Ureter (tissue), 1 donor: Measurements from ENCODE around the gene MRPS2. TPM values are rescaled to one million over a fixed set of nuclear protein-coding genes. Genes with fewer than 3 reads are reported as not detected.

Experiments used
- DNase-seq: peaks from one replicate; pipeline ENCODE4 v3.0.0-alpha.2; 2020; ENCODE audit warnings: low spot score
- total RNA-seq: library from RNA; stranded (reverse); gene quantifications from one replicate; pipeline ENCODE4 v1.2.4, GENCODE V29; 2023
- donor health status: DM: yes; HTN: yes; CAD: no.

The MRPS2 gene
- total RNA-seq, 1 donor from 2014 or later, result 34.5 TPM

DNA sequence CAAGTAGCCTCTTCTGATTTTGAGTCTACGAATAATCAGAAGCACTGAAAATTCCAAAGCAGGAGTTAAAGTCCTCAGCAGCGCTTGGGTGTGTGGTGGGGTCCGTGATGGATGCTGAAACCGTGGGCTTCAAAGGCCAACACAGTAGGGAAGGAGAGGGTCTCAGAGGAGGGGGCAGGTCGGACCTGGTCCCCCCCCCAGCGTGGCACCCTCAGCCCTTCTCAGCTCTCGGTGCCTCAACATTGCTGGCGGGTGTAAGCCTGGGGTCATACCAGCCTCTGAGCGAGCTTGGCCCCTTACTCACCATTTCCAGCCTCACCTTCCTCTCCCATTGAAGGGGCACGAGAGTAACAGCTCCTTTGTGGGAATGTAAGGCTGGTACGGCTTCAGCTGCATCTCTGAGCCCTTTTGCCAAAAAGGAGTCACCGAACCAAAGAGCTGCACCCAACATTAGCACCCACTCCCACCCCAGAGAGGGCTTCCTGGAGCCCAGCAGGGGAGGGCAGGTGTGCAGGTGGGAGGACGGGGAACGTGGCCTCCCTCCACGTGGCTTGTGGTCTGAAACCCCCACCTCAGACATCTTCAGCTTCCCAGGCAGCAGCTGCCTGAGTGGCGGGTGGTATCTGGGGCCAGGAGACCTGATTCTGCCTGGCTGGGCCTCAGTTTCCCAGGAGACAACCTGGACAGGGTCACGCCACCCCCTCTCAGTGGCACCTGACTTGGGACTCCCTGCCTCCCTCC lies 14.0 kb downstream of the MRPS2 start:
- no peak for DNase-seq

DNA sequence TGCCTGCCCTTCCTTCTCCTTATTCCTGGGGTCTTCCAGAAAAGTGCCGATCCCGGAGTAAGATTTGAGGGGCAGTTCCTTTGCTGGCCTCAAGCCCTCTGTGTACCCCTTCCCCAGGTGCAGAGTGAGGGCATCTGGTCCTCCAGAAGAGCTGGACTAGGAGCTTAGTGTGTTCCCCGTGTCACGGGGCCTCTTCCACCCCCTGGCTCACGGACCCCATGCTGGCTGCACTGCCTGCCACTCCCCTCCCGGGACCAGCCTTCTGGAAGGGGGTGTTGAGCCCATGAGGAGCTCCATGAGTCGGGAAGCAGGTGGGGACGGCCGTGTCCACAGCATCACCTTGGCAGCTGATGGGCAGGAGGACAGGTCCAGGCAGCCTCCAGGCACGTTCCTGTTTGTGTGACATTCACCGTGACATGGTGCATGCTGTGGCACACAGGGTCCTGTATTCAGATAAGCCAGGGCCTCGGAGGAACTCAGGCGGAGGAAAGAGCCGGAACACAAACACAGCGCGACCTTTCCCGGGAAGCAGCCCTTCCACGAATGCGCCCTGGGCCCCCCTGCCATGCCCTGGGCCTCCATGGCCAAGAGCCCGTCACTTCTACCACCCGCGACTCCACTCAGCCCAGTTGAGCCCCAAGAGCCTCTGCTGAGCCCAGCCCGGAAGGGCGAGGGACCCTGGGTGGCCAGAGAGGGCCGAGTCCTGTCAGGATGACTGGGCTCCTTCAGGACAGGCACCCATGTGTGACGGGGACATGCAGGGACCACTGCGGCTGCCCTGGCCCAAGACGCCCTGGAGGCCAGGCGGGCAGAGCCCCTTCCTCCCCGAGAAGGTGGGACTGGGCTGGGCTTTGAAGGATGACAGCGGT lies 14.8 kb downstream of the MRPS2 start:
- no peak for DNase-seq

DNA sequence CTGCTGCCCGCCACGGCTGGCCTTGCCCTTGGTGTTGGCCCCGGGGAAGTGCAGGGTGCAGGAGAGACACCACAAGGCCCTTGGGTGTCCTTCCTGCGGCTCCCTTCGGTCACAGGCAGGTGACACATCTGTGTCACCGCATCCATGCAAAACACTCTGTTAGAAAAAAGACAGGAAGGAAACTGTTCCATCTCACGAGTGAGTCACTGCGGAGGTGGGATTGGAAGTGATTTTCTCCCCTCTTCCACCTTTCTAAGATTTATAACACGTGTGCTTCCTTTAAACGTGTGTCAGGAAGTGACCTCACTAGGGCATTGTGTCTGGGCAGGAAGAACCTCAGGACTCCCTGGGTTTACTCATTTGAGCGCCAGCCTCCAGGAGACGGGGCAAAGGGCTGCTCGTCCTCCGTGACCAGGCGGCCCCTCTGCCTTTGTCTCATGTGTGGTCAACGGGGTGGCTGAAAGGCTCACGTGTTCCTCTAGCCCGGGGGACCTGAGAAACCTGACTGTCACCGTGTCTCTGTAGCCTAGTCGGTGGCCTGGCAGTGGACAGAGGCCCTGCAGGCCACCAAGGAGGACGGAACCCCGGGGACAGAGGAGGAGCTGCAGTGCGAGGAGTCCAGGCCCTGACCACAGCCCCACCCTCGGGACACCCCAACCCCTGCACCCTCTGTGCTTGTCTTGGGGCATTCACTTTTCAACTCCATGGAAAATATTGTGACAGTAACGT lies 15.8 kb downstream of the MRPS2 start:
- peak; percentile 27 for DNase-seq

DNA sequence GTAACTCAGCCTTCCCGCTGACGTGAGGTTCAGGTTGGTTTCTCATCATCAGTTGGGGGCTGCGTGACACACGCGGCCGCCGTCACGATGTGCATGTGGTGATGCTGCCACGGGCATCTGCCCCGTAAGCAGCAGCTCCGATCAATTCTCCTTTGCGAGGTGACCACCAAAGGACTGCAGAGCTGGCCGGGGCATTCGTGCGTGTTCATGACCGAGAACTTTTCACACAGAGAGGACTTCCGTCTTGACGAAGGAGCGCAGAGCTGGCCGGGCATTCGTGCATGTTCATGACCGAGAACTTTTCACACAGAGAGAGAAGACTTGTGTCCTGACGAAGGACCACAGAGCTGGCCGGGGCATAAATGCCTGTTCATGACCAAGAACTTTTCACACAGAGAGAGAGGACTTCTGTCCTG lies 16.9 kb downstream of the MRPS2 start:
- DNase-seq, result peak; percentile 25

DNA sequence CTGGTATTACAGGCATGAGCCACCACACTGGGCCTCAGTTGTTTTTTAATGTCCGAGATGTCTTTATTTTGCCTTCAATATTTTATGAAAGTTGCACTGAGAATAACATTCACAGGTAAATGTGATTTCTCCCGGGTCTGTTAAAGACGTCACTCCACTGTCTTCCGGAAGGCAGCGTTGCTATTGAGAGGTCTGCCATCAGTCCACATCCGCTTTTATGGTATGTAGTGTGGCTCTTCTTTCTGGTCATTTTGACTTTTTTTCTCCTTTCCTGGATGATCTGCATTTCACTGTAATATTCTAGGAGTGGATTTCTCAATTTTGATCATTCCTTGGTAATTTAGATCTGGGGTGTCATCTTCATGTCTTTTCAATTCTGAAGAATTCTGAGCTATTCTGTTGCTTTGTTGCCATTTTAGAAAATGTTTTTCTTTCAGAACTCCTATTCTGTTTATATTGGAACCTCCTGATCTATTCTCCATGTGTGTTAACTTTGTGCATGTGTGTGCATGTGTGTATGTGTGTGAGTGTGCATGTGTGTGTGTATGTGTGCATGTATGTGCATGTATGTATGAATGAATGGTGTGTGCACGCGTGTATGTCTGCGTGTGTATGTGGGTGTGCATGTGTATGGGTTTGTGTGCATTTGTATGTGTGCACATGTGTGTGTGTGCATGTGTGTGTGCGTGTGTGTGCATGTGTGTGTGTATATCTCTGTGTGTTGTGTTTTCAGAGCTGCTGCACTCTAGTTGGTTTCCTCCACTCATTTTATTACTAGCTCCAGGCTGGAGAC lies 18.9 kb downstream of the MRPS2 start:
- DNase-seq, result peak; percentile 7

DNA sequence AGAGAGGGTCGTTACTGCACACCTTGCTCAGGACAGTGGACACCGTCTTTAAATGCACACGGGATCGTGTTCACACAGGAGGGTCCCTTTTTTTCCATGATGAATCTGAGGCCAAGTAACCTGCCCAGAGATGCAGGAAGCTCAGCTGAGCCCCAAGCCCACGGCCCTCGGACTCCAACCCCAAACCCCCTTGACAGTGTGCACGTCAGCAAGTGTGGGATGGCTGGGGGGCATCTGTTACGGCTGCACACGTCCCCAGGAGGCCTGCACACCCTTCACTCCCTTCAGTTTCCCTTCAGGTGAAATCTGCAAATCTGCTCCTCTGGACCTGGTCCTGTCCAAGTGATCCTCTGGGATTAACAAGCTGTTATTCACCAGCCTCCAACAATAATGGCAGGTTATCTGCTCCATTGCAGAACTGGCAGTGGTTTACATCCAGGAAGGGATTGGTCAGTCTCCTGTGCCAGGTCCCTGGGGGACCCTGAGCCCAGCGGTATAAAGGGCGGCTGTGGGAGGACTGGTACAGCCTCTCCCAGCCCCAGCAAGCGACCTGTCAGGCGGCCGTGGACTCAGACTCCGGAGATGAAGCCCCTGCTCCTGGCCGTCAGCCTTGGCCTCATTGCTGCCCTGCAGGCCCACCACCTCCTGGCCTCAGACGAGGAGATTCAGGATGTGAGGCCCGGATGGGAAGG lies 20.6 kb downstream of the MRPS2 start, which contains the start of gene LCN1:
Gene LCN1 (plus strand): TSS at position 525 of the 692 bp plus-strand sequence. CDS start 58 bp downstream, at position 583.
- peak; percentile 29 for DNase-seq

DNA sequence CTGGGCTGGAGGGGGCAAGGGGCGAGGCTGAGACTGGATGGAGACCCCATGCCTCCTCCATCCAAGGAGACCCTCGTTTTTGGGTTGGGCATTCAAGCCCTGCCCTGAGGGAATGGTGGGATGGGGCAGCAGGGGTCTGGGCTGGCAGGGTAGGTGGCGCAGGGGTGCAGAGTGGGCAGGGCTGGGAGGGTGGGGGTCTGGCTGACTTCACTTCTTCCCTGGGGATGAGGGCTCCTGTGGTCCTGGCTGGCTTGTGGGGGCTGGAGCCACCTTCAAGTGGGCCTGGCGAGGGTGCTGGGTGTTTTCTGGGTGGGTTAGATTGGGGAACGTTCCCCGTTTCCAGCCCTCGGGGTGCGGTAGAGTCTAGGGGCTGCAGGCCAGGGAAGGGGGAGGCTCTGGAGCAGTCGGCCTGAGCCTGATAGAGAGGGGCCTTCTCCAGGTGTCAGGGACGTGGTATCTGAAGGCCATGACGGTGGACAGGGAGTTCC lies 21.2 kb downstream of the MRPS2 start:
- DNase-seq, result peak; percentile 12

DNA sequence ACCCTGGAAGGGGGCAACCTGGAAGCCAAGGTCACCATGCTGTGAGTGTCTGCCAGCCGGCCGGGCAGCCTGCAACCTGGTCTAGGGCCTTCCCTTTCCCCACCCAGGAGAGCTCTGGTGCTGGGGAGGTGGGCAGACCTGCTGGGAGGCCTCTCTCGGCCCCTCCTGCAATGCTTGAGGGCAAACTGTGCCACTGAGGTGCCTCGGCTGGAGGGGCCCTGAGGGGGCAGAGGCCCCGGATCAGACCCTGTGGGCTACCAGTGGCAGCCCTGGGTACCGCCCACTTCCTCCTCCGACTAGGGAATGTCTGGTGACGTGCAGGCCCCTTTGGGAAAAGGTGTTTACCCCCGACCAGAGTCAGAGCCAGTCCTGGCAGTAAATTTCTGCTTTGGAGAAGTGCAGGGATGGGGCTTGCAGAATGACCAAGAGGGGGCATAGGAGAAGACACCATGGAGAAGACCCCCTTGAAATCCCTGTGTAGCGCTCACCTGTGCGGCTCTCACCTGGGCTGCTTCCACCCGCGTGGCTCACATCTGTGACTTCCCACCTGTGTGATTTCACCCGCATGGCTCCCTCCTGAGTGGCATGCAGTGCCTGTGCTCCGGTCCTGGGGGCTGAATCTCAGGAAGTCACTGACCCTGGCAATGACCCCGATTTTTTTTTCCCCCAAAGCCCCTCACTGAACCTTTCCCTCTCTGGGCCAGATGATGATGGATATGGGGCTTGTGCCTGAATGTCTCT lies 21.8 kb downstream of the MRPS2 start:
- DNase-seq, result peak; percentile 33

DNA sequence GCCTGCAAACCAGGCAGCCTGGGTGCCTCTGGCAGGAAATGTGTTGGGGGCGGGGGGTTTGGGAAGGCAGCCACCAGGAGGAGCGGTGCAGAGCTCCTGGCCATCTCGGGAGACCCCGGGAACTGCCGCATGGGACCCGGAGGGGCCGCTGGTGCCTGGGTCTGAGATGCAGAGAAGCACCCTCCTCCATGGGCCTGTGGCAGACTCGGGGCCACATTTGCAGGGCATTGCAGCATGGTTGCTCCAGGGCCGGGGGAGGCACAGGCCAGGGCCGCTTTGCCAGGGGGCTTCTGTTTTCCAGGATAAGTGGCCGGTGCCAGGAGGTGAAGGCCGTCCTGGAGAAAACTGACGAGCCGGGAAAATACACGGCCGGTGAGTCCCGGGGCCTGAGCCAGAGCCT lies 22.4 kb downstream of the MRPS2 start:
- peak; percentile 37 for DNase-seq

DNA sequence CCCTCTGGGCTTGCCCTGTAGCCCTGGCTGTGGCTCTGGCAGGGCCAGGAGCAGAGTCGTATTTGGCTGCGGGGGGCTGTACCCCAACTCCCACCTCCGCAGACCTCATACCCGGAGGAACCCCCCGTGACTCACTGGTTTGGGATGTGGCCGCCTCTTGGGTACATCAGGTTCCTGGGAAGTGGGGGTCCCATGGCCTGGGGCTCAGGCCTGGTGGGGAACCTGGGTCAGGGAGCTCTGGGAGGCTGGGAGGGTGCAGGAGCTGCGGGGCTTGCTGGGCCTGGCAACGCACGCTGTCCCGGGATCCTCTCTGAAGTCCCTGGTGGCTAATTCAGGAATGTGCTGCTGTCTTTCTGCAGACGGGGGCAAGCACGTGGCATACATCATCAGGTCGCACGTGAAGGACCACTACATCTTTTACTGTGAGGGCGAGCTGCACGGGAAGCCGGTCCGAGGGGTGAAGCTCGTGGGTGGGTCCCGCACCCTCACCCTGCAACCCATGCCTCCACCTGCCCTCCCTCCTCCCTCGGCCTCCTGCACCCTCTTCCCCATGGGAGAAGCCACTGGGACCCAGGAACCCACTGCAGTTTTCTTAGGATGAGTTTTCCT lies 23.1 kb downstream of the MRPS2 start:
- DNase-seq, result peak; percentile 28

DNA sequence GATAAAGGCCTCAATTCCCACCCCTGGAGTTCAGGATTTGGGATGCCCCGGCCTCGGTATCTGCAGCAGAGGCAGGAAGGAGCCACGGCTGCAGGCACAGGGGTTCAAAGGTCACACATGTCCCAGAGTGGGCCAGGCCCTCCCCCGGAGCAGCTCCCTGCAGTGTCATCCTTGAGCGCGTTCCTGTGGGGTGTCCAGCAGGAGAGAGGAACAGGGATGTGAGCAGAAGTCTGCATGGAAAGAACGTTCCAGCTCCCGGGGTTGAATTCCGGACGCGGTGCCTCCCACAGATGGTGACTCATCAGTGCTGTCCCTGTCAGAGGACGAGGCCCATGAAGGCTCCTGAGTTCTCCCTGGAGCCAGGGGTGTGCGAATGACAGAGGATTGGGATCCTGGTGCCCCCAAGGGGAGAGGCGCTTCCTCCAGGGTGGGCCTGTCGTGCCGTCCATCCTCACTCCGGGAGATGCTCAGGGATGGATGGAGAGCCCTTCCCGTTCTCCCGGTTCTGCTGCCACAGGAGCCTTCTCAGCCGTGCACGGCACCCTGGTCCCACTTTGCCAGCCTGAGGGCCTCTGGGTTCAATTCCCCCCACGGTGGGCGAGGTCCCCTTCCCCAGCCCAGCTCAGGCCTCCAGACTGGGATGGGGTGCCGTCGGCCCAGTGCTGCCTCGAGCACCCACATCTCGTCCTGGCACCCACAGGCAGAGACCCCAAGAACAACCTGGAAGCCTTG lies 23.8 kb downstream of the MRPS2 start:
- peak; percentile 34 for DNase-seq

DNA sequence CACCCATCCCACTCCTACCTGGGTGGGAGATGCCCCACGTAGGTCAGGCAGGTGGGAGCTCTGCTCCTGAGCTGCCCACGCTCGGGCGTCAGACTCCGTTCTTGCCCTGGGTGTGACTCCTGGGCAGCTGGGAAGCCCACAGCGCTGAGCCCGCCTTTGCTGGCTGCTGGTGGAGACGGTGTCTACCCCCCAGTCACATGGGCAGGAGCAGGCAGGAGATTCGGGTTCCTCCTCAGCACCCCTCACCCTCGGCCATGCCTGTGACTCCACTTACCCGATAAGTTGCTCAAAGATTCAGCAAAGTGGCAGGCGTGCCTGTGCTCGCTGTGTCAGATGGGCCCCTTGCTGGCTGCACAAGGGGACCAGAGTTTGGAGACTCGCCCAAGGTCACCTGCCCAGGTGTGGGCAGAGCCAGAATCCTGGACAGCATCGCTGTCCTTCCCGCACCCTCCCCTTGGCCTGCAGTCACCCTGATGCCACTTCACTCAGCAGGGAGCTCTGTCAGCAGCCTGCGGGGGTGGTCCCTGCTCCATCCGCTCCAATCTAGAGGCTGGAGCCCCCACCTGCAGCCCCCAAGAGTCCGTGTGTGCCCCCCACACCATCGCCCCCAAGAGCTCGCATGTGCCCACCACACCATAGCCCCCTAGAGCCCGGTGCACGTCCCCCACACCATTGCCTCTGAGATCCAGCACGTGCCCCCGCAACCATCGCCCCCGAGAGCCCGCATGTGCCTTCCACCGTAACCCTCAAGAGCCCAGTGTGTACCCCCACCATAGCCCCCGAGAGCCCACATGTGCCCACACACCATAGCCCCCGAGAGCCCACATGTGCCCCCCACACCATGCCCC lies 25.0 kb downstream of the MRPS2 start:
- peak; percentile 29 for DNase-seq

DNA sequence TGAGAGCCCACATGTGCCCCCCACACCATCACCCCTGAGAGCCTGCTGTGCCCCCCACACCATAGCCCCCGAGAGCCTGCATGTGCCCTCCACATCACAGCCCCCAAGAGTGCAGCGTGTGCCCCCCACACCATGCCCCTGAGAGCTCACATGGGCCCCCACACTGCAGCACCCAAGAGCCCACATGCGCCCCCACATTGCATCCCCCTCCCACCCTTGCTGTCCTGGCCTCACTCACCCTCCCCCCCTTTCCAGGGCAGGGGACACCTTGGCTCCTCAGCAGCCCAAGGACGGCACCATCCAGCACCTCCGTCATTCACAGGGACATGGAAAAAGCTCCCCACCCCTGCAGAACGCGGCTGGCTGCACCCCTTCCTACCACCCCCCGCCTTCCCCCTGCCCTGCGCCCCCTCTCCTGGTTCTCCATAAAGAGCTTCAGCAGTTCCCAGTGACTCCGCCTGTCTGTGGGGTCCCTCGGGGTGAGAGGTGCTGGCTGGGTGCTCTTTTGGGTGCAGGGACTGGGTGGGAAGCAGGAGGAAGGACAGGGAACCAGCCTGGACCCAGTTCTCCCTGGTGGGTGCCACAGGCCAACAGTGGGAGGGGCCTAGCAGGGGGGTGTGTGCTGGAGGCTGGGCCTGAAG lies 25.7 kb downstream of the MRPS2 start:
- peak; percentile 36 for DNase-seq

DNA sequence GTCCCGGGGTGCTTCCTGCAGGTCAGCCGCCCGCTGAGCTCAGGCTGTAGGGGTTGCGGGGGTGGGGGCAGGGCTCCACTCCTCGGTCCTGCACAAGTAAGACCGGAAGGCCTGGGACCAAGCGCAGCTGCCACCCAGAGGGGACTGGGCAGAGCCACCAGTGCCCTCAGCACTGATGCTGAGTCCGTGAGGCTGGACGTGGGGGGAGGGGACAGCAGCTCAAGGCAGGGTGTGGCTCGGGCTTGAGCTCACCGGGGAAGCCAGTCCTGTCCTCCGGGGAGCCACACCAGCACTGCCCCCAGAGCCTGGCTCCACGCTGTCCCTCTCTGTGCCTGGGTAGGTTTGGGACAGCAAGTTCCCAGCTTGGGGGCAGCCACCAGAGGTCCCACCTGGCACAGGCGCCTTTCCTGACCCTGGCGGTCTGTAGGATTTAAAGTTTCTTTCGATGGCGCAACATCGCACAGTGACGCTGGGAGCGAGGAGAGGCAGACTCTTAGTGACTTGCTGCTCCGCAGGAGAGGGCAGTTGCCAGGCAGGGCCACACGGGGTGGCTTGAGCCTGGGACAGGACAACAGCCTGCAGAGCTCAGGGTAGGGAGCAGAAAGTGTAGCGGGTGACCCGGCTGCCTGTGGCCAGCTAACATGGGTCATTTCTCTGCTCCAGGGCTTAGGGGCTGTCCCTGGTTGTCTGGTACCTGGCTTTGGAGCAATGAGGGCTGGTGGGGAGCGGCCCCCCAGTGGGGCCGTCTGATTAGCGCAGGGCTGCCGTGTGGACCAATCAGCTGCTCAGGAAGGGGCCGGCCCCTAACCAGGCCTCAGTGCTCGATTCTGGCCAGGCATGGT lies 26.5 kb downstream of the MRPS2 start:
- DNase-seq, result peak; percentile 27

DNA sequence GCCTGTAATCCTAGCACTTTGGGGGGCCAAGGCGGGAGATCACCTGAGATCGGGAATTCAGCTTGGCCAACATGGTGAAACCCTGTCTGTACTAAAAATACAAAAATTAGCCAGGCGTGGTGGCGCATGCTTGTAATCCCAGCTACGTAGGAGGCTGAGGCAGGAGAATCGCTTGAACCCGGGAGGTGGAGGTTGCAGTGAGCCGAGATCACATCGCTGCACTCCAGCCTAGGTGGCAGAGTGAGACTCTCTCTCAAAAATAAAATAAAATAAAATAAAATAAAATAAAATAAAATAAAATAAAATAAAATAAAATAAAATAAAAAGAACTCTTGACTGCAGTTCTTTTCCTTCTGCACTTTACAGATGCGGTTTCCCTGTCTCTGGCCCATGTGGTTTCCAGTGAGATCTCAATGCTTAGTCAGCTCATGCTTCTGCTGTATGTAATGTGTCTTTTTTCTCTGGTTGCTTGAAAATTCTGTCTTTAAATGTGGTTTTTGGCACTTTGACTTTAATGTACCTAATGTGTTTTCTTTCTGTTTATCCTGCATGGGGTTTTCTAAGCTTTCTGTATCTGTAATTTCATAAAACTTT lies 28.5 kb downstream of the MRPS2 start:
- DNase-seq, result peak; percentile 20

DNA sequence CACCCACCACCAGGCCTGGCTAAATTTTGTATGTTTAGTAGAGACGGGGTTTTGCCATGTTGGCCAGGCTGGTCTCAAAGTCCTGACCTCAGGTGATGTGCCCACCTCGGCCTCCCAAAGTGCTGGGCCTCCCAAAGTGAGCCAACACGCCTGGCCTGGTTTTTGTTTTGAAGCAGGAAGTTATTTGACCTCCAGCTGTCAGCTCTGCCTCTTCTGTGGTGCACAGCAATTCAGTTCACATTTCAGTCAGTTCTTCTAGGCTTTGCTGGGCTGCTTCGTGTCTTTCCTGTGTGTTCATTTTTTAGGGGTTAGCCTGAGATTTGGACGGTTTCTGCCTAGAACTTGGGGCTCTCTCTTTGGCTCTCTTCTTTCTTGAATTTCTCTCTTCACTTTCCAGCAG lies 29.7 kb downstream of the MRPS2 start:
- DNase-seq, result peak; percentile 25
